Measurements from ENCODE around the gene CLPTM1L. TPM values are rescaled to one million over a fixed set of nuclear protein-coding genes. Genes with fewer than 3 reads are reported as not detected.

CLPTM1L gene
- total RNA-seq, 1 donor from 2014 or later, result 74.8 TPM

- Mint-ChIP-seq H3K9me3 (no peaks in the 10 kb centered on the region), H3K4me3 (peak overlapping the region; percentile 88), H3K27ac (no peak overlapping the region), H3K4me1 (peaks cover 18% of the 10 kb centered on the region), H3K27me3 (ENCODE audit: insufficient read depth, low read depth) (no peaks in the 10 kb centered on the region), H3K36me3 (peaks cover 2% of the 10 kb centered on the region)
- no peak for DNase-seq (ENCODE audit: low spot score)
- Histone ChIP-seq H3K4me3 (no peak overlapping the region), H3K27ac (no peak overlapping the region), H3K4me2 (no peak overlapping the region), H4K20me1 (ENCODE audit: low read depth) (peaks cover 7% of the 10 kb centered on the region), H3K9me3 (ENCODE audit: low read depth) (no peaks in the 10 kb centered on the region), H3K4me1 (peaks cover 10% of the 10 kb centered on the region), H3K79me2 (ENCODE audit: low read depth) (peaks cover 32% of the 10 kb centered on the region), H3K9ac (no peak overlapping the region), H3K36me3 (no peaks in the 10 kb centered on the region), H3K27me3 (no peaks in the 10 kb centered on the region), H3F3A (ENCODE audit: low read depth) (no peaks in the 10 kb centered on the region), H2AFZ (replicated peaks) (no peak overlapping the region)
- TF ChIP-seq EZH2phosphoT487 (IDR thresholded peaks at IDR 0.05) (no peak), EZH2 (IDR thresholded peaks at IDR 0.05) (no peak), CTCF (IDR thresholded peaks at IDR 0.05) (no peak)
Observed at GRCh38 chr5:1346627-1347440, 1.9 kb upstream of the CLPTM1L start.

- Histone ChIP-seq H3K79me2 (ENCODE audit: low read depth) (peaks cover 32% of the 10 kb centered on the region), H4K20me1 (ENCODE audit: low read depth) (peaks cover 7% of the 10 kb centered on the region), H3K9ac (peak overlapping the region; percentile 87), H3K9me3 (ENCODE audit: low read depth) (no peaks in the 10 kb centered on the region), H3K27ac (no peak overlapping the region), H3F3A (ENCODE audit: low read depth) (no peaks in the 10 kb centered on the region), H3K27me3 (no peaks in the 10 kb centered on the region), H3K4me1 (peaks cover 10% of the 10 kb centered on the region), H3K4me2 (peak overlapping the region; percentile 99), H2AFZ (replicated peaks) (no peak overlapping the region), H3K4me3 (peak overlapping the region; percentile 99), H3K36me3 (no peaks in the 10 kb centered on the region)
- no peak for DNase-seq (ENCODE audit: low spot score)
- Mint-ChIP-seq H3K36me3 (peaks cover 5% of the 10 kb centered on the region), H3K4me3 (peak overlapping the region; percentile 88), H3K4me1 (peaks cover 18% of the 10 kb centered on the region), H3K9me3 (no peaks in the 10 kb centered on the region), H3K27ac (peak overlapping the region; percentile 78), H3K27me3 (ENCODE audit: insufficient read depth, low read depth) (no peaks in the 10 kb centered on the region)
- TF ChIP-seq EZH2 (IDR thresholded peaks at IDR 0.05), result no peak
- TF ChIP-seq EZH2phosphoT487 (IDR thresholded peaks at IDR 0.05), result no peak
- no peak for TF ChIP-seq CTCF (IDR thresholded peaks at IDR 0.05)
Observed at GRCh38 chr5:1345876-1346626, 1.2 kb upstream of the CLPTM1L start.

GRCh38 chr5:1343931-1344901 lies 683 bp downstream of the CLPTM1L start:
- peaks cover 5% of the 10 kb centered on the region for H3K36me3 Mint-ChIP-seq
- H2AFZ ChIP-seq (replicated peaks), result no peak overlapping the region
- H3K27ac ChIP-seq, result no peak overlapping the region

More at GRCh38 chr5:1343931-1344901, 683 bp downstream of the CLPTM1L start:
- peaks cover 10% of the 10 kb centered on the region for H3K4me1 ChIP-seq
- Mint-ChIP-seq H3K4me1 (peaks cover 18% of the 10 kb centered on the region), H3K27ac (peak overlapping the region; percentile 94), H3K27me3 (ENCODE audit: insufficient read depth, low read depth) (no peaks in the 10 kb centered on the region), H3K4me3 (peak overlapping the region; percentile 96), H3K9me3 (no peaks in the 10 kb centered on the region)
- H3K79me2 ChIP-seq (ENCODE audit: low read depth), result peaks cover 32% of the 10 kb centered on the region
- TF ChIP-seq EZH2 (IDR thresholded peaks at IDR 0.05), result no peak
- no peaks in the 10 kb centered on the region for H3K36me3 ChIP-seq
- peaks cover 7% of the 10 kb centered on the region for H4K20me1 ChIP-seq (ENCODE audit: low read depth)
- no peaks in the 10 kb centered on the region for H3F3A ChIP-seq (ENCODE audit: low read depth)
- H3K9me3 ChIP-seq (ENCODE audit: low read depth), result no peaks in the 10 kb centered on the region
- H3K9ac ChIP-seq, result peak overlapping the region; percentile 80
- peak overlapping the region; percentile 95 for H3K4me2 ChIP-seq
- H3K27me3 ChIP-seq, result no peaks in the 10 kb centered on the region
- H3K4me3 ChIP-seq, result peak overlapping the region; percentile 92
- DNase-seq (ENCODE audit: low spot score), result peak; percentile 39

All from neural progenitor cell (in vitro differentiated cells).